PFSK-1 (cell line): Measurements from ENCODE around the gene ZNF609.

Source experiments
- FOXP2 ChIP-seq: optimal IDR thresholded peaks from 2 replicates; pipeline ENCODE3; 2011; ENCODE audit warnings: borderline replicate concordance, control low read depth, inconsistent platforms; ENCODE audit not compliant: insufficient read depth; ENCODE audit errors: extremely low read length, extremely low read depth
- POLR2AphosphoS5 ChIP-seq: IDR thresholded peaks from 2 replicates; pipeline ENCODE4 v1.6.1; 2012; ENCODE audit warnings: low read depth, mild to moderate bottlenecking, control low read depth, low read length, moderate library complexity
- SIN3A ChIP-seq: IDR thresholded peaks from 2 replicates; pipeline ENCODE4 v1.6.1; 2012; ENCODE audit warnings: mild to moderate bottlenecking, low read length, moderate library complexity, borderline replicate concordance; ENCODE audit not compliant: insufficient read depth
- TAF1 ChIP-seq: IDR thresholded peaks from 2 replicates; pipeline ENCODE4 v1.6.1; 2012; ENCODE audit warnings: low read length, control low read depth, borderline replicate concordance; ENCODE audit not compliant: insufficient read depth
- TF ChIP-seq, protein P1 (sequence below), 2 experiments: IDR thresholded peaks; 2 replicates each; pipeline versions ENCODE4 v1.6.1 to v1.8.0; 2011 to 2012; ENCODE audit warnings: low read depth in 2 of 2, low read length in 2 of 2, control low read depth in 1 of 2, inconsistent platforms in 1 of 2, mild to moderate bottlenecking in 1 of 2, moderate library complexity in 1 of 2; ENCODE audit not compliant: insufficient read depth in 1 of 2

ZNF609 gene

GRCh38 chr15:64636556-64636955, 176.2 kb downstream of the ZNF609 start:
- TF ChIP-seq POLR2AphosphoS5 = no peak
- TF ChIP-seq, protein P1, sequence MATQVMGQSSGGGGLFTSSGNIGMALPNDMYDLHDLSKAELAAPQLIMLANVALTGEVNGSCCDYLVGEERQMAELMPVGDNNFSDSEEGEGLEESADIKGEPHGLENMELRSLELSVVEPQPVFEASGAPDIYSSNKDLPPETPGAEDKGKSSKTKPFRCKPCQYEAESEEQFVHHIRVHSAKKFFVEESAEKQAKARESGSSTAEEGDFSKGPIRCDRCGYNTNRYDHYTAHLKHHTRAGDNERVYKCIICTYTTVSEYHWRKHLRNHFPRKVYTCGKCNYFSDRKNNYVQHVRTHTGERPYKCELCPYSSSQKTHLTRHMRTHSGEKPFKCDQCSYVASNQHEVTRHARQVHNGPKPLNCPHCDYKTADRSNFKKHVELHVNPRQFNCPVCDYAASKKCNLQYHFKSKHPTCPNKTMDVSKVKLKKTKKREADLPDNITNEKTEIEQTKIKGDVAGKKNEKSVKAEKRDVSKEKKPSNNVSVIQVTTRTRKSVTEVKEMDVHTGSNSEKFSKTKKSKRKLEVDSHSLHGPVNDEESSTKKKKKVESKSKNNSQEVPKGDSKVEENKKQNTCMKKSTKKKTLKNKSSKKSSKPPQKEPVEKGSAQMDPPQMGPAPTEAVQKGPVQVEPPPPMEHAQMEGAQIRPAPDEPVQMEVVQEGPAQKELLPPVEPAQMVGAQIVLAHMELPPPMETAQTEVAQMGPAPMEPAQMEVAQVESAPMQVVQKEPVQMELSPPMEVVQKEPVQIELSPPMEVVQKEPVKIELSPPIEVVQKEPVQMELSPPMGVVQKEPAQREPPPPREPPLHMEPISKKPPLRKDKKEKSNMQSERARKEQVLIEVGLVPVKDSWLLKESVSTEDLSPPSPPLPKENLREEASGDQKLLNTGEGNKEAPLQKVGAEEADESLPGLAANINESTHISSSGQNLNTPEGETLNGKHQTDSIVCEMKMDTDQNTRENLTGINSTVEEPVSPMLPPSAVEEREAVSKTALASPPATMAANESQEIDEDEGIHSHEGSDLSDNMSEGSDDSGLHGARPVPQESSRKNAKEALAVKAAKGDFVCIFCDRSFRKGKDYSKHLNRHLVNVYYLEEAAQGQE (IDR thresholded peaks at IDR 0.05; ENCODE audit: insufficient read depth in 1 of 2, low read depth in 2 of 2, low read length in 2 of 2) = no peak
- TF ChIP-seq SIN3A = no peak
- TF ChIP-seq FOXP2 = no peak
- no peak for TF ChIP-seq TAF1

DNA sequence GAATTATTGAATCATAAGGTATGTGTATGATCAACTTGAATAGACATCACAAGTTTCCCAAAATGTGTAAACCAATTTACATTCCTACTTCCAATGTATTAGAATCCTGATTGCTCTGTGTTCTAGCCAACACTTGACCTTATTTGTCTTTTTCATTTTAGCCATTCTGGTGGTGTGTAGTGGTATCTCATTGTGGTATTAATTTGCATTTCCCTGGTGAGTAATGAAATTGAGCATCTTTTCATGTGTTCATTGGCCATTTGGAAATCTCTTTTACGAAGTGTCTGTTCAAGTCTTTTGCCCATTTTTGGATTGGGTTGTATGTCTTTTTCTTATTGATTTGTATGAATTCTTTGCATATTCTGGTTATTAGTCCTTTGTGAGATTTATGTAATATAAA, 177.0 kb downstream of the ZNF609 start:
- TF ChIP-seq TAF1 (no peak), SIN3A (no peak), POLR2AphosphoS5 (no peak), FOXP2 (no peak)
- TF ChIP-seq, protein P1 (IDR thresholded peaks at IDR 0.05; ENCODE audit: insufficient read depth in 1 of 2, low read depth in 2 of 2, low read length in 2 of 2) = no peak

- TF ChIP-seq, protein P1 (IDR thresholded peaks at IDR 0.05; ENCODE audit: insufficient read depth in 1 of 2, low read depth in 2 of 2, low read length in 2 of 2) = no peak
- TF ChIP-seq SIN3A (no peak), TAF1 (no peak), POLR2AphosphoS5 (no peak), FOXP2 (no peak)
These were observed 179.9 kb downstream of the ZNF609 start for GRCh38 chr15:64640146-64640871.

DNA sequence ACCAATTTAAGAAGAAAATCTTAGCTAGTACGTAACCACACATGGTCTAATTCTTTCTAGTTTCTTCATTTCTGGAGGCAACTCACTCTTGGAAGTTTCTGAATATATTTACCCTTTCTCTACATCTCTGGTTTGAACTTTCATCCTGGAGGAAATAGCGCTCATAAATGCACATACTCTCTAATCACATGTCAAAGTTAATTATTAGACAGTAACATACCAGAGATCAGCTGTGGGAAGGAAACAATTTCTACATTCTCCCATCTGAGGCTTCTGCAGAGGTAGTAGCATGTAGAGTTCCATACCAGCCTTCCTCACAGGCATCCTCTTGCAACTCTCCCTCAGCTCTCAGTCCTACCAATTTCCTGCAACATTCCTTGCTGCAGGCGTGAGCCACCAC, 182.5 kb downstream of the ZNF609 start:
- no peak for TF ChIP-seq SIN3A
- TF ChIP-seq, protein P1 (IDR thresholded peaks at IDR 0.05; ENCODE audit: insufficient read depth in 1 of 2, low read depth in 2 of 2, low read length in 2 of 2) = no peak
- no peak for TF ChIP-seq FOXP2
- no peak for TF ChIP-seq POLR2AphosphoS5
- TF ChIP-seq TAF1 = no peak
